ENCODE measurements around the gene ANKRD33. TPM values are rescaled to one million over a fixed set of nuclear protein-coding genes. Genes with fewer than 3 reads are reported as not detected.

ANKRD33 gene
- total and polyA plus RNA-seq, 2 of the 4 experiments (the other 2 are of a cell fraction): under 0.01 to 0.03 TPM

GRCh38 chr12:51872689-51872981 lies 15.3 kb upstream of the ANKRD33 start:
- dilution Hi-C loops (cut with HindIII; ENCODE audit: low sequenced_read_pairs, unreplicated experiment) (loop anchor here (25.0 kb wide), 1 partner anchor 90 kb away; the partner anchor contains the start of gene ACVR1B), intact Hi-C loops (cut with micrococcal nuclease) (no loop called here), in situ Hi-C loops (cut with MboI; ENCODE audit: low sequenced_read_pairs) (loop anchor here (5.0 kb wide), 1 partner anchor 450 kb away; the partner anchor contains the start of gene SLC4A8)
- Histone ChIP-seq H3K4me2 (ENCODE audit: low read depth, low read length) (no peak overlapping the region), H3K9me3 (ENCODE audit: control insufficient read depth, insufficient read depth, low read length) (no peaks in the 10 kb centered on the region), H2AK5ac (ENCODE audit: low read depth, low read length) (no peak overlapping the region), H3K9me1 (ENCODE audit: insufficient read depth, low read length) (no peaks in the 10 kb centered on the region), H4K91ac (ENCODE audit: insufficient read depth, low read depth, low read length) (no peak overlapping the region), H2BK15ac (ENCODE audit: low read depth, low read length) (no peak overlapping the region), H3K27ac (ENCODE audit: insufficient read depth, low read length) (no peak overlapping the region), H3K79me1 (ENCODE audit: low read depth in 1 of 2, low read length in 2 of 2) (no peaks in the 10 kb centered on the region), H3K4me1 (ENCODE audit: control insufficient read depth, insufficient read depth, low read length) (peaks cover 2% of the 10 kb centered on the region; the same call in 1 of the 2 replicates), H3K18ac (ENCODE audit: low read depth, low read length) (no peak overlapping the region), H3K4me3 (ENCODE audit: insufficient read depth, low read depth, low read length) (no peak overlapping the region), H2AFZ (replicated peaks; ENCODE audit: low read length, poor library complexity) (no peak overlapping the region), H4K5ac (ENCODE audit: low read depth, low read length) (no peak overlapping the region), H3K9ac (ENCODE audit: low read depth, low read length) (no peak overlapping the region), H2BK5ac (ENCODE audit: low read depth, low read length, poor library complexity, severe bottlenecking) (no peak overlapping the region), H3K4ac (ENCODE audit: low read depth, low read length) (no peak overlapping the region), H4K8ac (ENCODE audit: low read depth in 2 of 2, low read length in 2 of 2) (no peak overlapping the region), H3K56ac (ENCODE audit: extremely low read depth, insufficient read depth, low read length) (no peak overlapping the region), H4K20me1 (ENCODE audit: insufficient read depth, low read length) (no peaks in the 10 kb centered on the region), H3K23ac (ENCODE audit: low read depth, low read length) (no peak overlapping the region), H2AK9ac (replicated peaks; ENCODE audit: low read depth, low read length, poor library complexity) (no peak overlapping the region), H2BK20ac (ENCODE audit: low read depth, low read length) (no peak overlapping the region), H3K36me3 (ENCODE audit: control insufficient read depth, insufficient read depth, low read length) (no peaks in the 10 kb centered on the region), H2BK120ac (ENCODE audit: low read depth, low read length) (no peak overlapping the region), H3K27me3 (ENCODE audit: control insufficient read depth, insufficient read depth, low read length) (peaks cover 37% of the 10 kb centered on the region), H3K14ac (replicated peaks; ENCODE audit: low read depth, low read length) (no peak overlapping the region)
- DNase-seq (no peak), ATAC-seq (ENCODE audit: low read depth) (no peak)
- no CpG with 5 or more reads among the region's 3 CpGs for WGBS, 2 experiments (ENCODE audit: extremely low coverage in 2 of 2, insufficient read length in 1 of 2)
- ChIA-PET POLR2A (ENCODE audit: unreplicated experiment) (no interaction called here), CTCF (no interaction called here)
- BruUV-seq (replicated peaks): no TSS peak
- TF ChIP-seq RFX5 (IDR thresholded peaks at IDR 0.05; ENCODE audit: low read depth, low read length): no peak
- TF ChIP-seq POLR2A (IDR thresholded peaks at IDR 0.05; ENCODE audit: low read depth, low read length): no peak
- no peak for TF ChIP-seq CEBPB (IDR thresholded peaks at IDR 0.05; ENCODE audit: low read depth, low read length)
- TF ChIP-seq MAFK (IDR thresholded peaks at IDR 0.05; ENCODE audit: low read depth, low read length): no peak
- no peak for TF ChIP-seq CHD1 (IDR thresholded peaks at IDR 0.05; ENCODE audit: low read depth, low read length)
- no peak for TF ChIP-seq RCOR1 (IDR thresholded peaks at IDR 0.05; ENCODE audit: insufficient replicate concordance, low read length)
- TF ChIP-seq MAZ (IDR thresholded peaks at IDR 0.05; ENCODE audit: borderline replicate concordance, low read depth, low read length): no peak
- TF ChIP-seq SMC3 (IDR thresholded peaks at IDR 0.05; ENCODE audit: low read depth, low read length): no peak
- no peak for TF ChIP-seq NFE2L2 (IDR thresholded peaks at IDR 0.05; ENCODE audit: low read depth, low read length)
- no peak for TF ChIP-seq MXI1 (IDR thresholded peaks at IDR 0.05; ENCODE audit: borderline replicate concordance, low read depth, low read length)

Measured in IMR-90 (cell line).